GM18873 (cell line): ENCODE results near the gene ECI1.
"Not testable (repeated sequence)": the region's sequence is repeated elsewhere in the genome, so short reads cannot be mapped to it uniquely, and the experiment has no call there.

Experiments
- ATAC-seq: cut with Tn5 transposase; IDR thresholded peaks from one replicate; pipeline ENCODE4 v1.9.1; 2021; ENCODE audit warnings: mild to moderate bottlenecking, moderate library complexity, moderate number of reproducible peaks; ENCODE audit not compliant: unreplicated experiment, low FRiP score

ECI1 gene

GRCh38 chr16:2280981-2281542 is 29.7 kb upstream of the ECI1 start:
- no peak for ATAC-seq

GRCh38 chr16:2280461-2280860 is 29.1 kb upstream of the ECI1 start:
- no peak for ATAC-seq

GRCh38 chr16:2278956-2279800 is 27.8 kb upstream of the ECI1 start:
- ATAC-seq = no peak

DNA sequence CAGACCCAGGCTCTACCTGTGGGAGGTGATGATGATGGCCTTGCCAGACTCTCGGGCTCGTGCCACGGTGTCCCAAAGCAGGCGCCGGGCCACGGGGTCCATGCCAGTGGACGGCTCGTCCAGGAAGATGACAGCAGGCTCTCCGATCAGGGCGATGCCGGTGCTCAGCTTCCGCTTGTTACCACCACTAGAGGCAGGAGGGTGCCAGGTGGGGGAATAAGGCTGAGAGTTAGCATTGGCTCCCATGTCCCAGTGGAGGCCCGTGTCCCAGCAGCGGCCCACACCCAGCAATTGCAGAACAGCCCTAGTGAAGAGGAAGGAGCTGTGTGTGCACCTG is 26.9 kb upstream of the ECI1 start:
- no peak for ATAC-seq

- no peak for ATAC-seq
These were observed 26.3 kb upstream of the ECI1 start for GRCh38 chr16:2277466-2278271.

DNA sequence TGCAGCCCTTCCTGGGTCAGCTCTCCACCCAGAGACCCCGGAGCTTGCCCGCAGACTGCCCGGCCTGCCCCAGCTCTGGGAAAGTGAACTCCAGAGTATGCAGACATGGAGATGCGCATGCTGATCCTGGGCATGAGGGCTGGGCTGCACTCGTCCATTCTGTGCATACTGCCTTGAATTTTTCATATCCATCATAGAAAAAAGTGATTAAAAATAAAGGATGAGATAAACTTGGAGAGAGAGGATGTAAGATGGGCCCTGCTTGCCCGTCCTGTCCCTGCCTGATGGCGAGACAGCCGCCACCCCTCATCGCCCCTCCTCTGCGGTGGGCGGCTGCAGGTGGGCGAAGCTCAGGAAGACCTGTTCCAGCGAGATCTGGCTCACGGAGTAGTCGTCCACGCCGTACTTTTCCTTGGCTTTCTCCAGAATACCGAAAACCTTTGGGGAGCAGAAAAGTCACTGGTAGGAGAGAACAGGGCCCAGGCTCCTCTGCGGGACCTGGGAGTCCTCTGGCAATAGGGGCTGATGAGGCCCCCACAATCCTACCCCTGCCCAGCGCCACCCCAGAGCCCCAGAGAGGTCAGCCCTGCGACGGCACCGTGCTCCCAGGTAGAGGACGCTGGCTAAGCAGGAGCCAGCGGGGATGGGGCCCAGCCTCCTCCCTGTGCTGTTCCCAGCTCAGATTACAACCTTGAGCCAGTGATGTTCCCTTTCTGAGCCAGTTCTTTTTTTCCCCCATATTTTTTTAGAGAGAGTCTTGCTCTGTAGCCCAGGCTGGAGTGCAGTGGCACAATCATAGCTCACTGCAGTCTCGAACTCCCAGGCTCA is 25.2 kb upstream of the ECI1 start:
- ATAC-seq = no peak

GRCh38 chr16:2275476-2276367 is 24.3 kb upstream of the ECI1 start:
- no peak for ATAC-seq

DNA sequence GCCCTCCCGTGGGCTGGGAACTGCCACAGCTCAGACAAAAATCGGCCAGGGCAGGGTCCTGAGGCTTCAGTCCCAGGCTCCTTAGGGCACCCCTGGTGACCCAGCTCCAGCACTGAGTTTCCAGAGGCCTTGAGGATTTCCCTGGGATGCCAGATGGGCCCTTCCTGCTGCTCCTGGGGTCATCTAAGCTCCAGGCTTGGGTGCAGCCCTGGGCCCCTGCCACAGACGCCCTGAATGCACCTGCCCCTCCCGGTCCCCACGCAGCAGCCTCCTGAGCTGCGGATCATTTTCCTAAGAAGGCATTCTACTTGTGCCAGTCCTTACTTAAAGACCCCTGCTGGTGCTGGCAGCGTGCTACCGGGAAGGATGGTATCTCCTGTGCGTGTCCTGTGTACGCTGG is 22.5 kb upstream of the ECI1 start:
- no peak for ATAC-seq

DNA sequence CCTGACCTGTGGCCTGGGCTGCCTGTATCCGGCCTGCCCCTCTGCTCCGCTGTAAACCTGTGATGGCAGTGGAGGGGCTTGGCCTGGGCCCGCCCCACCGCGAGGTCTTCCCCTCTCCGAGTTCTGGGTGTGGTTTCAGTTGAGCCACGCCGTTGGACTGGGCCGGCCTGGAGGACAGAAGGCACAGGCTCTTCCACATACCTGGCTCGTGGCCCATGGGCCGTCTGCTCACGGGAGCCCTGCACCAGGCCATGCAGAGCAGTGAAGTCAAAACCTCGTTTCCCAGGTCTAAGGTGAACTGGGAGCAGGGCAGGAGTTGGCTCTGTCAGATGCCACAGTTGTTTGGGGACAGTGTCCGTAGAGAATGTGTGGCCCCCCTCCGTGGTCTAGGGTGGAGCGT is 22.1 kb upstream of the ECI1 start:
- ATAC-seq = no peak

DNA sequence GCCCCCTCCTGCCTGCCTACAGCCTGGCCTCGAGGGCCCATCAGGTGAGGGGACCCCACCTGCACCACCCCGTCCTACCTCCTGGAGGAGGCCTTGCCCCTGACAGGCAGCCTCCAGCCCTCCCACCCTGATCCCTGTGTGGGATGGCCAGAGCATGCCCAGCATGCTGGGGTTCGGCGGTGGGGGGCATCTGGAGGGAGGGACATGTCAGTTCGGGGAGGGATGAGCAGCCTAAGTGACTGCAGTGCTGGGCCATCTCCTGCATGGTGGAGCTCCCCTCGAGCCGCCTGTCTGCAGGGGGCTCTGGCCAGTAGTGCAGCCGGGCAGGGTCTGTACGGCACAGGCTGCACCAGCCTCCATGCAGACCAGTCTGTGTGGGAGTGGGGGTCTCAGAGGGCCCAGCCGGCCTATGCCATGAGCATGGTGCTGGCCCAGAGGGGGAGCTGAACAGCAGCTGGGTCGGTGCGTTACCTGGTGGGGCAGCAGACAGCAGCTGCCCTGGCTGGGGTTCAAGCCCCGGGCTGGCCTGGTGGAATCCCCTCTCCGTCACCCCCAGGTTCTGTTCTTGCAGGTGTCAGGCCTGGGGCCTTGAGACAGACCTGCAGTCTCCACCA is 20.6 kb upstream of the ECI1 start:
- no peak for ATAC-seq

DNA sequence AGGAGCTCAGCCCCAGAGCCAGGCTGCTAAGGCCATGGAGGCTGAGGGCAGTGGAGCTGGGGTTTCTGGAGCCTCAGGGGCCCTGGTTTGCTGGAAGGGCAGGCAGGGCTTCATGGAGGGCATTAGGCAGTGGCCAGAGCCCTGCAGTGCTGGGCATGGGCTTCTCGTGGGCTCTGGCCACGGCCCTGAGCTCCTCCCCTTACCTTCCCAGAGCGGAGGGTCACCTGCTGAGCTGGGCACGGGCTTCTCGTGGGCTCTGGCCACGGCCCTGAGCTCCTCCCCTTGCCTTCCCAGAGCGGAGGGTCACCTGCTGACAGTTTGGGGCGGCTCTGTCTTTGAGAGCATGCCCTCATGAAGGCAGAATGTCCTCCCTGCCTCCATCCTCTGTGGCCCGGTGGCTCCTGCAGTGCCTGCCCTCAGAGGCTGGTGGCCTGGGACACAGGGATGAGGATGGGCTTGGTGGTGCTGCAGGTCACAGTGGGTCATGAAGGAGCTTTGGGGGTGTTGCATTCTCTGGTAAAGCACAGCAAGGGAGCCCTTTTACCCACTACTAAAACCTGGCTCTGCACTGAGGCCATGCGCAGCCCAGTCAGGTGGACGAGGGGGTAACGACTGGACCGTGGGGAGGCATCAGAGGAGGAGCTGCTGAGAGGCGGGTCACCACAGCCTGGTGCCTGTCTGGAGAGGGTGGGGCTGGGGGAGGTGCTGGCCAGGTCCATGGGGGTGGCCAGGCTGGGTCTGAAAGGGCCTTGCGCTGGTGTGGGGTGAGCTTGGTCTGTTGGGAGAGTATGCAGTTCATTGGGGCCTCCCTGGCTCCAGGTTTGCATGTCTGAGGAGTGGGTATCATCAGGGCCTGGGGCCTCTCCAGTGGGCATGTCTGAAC is 19.4 kb upstream of the ECI1 start:
- no peak for ATAC-seq

- ATAC-seq = no peak
These were observed 18.7 kb upstream of the ECI1 start for GRCh38 chr16:2270070-2270462.

DNA sequence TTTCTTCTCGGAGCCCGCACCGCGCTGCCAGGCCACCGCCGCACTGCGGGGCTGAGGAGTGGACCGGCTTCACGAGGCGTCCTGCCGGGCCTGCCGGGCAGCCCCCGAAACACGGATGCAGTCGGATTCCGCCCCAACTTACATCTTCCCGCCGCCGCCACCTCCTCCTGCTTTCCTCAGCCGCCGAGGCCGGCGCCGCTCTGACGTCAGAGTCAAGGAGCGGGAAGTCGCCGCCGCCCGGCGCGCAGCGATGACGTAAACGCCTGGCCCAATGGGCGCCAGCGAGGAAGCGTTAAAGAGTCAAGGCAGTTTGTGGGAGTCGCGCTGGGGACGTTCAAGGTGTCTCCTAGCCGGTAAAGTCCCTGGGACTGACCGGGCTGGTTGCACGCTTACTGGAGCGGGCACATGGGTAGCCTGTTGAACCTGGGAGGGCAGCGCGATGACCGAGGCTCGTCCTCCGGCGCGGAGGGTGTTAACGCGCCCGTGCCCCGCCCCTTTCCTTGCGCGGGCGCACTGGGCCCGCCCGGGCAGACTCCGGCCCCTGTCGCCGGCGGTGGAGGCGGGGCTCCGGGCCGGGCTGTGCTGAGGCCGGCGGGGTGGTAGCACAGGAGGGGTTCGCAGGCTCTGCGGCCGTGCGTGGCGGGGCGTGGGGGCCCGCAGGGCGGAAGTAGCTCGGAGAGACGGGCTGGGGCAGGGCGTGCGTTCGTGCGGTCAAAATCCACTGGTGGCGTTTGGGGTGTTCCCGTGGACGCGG is 16.7 kb upstream of the ECI1 start, which contains the start of gene RNPS1:
Gene RNPS1 (minus strand): TSS at position 214 of the 754 bp plus-strand sequence. CDS start 3,483 bp downstream, outside the sequence.
- ATAC-seq = peak; percentile 63

GRCh38 chr16:2267505-2267912 is 16.1 kb upstream of the ECI1 start:
- ATAC-seq = peak; percentile 46

GRCh38 chr16:2266887-2267286 is 15.5 kb upstream of the ECI1 start:
- ATAC-seq = not testable (repeated sequence)

- not testable (repeated sequence) for ATAC-seq
These were observed 11.6 kb upstream of the ECI1 start for GRCh38 chr16:2263026-2263425.

DNA sequence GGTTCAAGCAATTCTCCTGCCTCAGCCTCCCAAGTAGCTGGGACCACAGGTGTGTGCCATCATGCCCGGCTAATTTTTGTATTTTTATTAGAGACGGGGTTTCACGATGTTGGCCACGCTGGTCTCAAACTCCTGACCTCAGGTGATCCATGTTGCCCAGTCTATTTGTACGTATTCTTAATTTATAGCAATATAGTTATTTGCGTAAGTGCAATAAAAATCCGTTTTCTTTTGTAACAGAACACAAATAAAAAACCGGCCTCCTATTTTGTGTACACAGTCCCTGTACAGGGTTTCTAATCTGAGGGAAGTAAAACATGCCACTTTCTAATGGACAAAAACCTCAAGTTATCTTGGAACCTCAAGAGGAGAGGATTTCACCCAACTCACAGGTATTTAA is 8.9 kb upstream of the ECI1 start:
- ATAC-seq = no peak
